PC-9 (cell line): ENCODE measurements around the gene HOXA5. TPM values are rescaled to one million over a fixed set of nuclear protein-coding genes. Genes with fewer than 3 reads are reported as not detected.

ENCODE experiments used
- BruUV-seq: library from RNA; stranded (reverse); fragments of 400-500 nt; replicated peaks from 2 replicates; lab custom pipeline; 2021; lab: Mats Ljungman, UMichigan
- CTCF ChIA-PET: fragments of 300-600 bp; sonication (Branson Sonifier 250); formaldehyde crosslinking; loops from one replicate; lab custom pipeline; 2022; ENCODE audit warnings: antibody characterized with exemption; lab: Charles Lee
- POLR2A ChIA-PET: fragments of 300-600 bp; sonication (Branson Sonifier 250); formaldehyde crosslinking; loops from one replicate; lab custom pipeline; 2022; ENCODE audit warnings: antibody characterized with exemption; ENCODE audit not compliant: unreplicated experiment; lab: Charles Lee
- DNase-seq, 2 experiments: peaks; one replicate each; pipeline versions ENCODE4 v3.0.0 to v3.0.0-alpha.2; 2015 to 2022; ENCODE audit warnings: mixed read lengths in 1 of 2
- H2AFZ ChIP-seq: fragments of 200-600 bp; sonication (generic); 2 replicates; pipeline ENCODE4 v1.8.1; 2017; ENCODE audit warnings: antibody characterized with exemption
- H3F3A ChIP-seq: fragments of 200-600 bp; sonication (generic); 2 replicates; pipeline ENCODE4 v1.8.1; 2017; ENCODE audit warnings: antibody characterized with exemption, mild to moderate bottlenecking, low read depth; ENCODE audit not compliant: insufficient read depth
- H3K27ac ChIP-seq: fragments of 200-600 bp; sonication (generic); 2 replicates; pipeline ENCODE4 v1.6.1; 2016; ENCODE audit warnings: mixed run types
- H3K27me3 ChIP-seq: fragments of 200-600 bp; sonication (generic); 2 replicates; pipeline ENCODE4 v1.6.1; 2016; ENCODE audit warnings: low read depth, mixed run types; ENCODE audit not compliant: insufficient read depth
- H3K36me3 ChIP-seq: fragments of 200-600 bp; sonication (generic); 2 replicates; pipeline ENCODE4 v1.6.1; 2016; ENCODE audit warnings: low read depth, mixed run types
- H3K4me1 ChIP-seq: fragments of 200-600 bp; sonication (generic); replicated peaks from 2 replicates; pipeline ENCODE4 v1.6.1; 2016; ENCODE audit warnings: mixed run types; ENCODE audit not compliant: insufficient read depth
- H3K4me2 ChIP-seq: fragments of 200-600 bp; sonication (generic); 2 replicates; pipeline ENCODE4 v1.6.1; 2017; ENCODE audit warnings: mixed run types
- H3K4me3 ChIP-seq: fragments of 200-600 bp; sonication (generic); 2 replicates; pipeline ENCODE4 v1.6.1; 2016; ENCODE audit warnings: mixed run types
- H3K79me2 ChIP-seq: fragments of 200-600 bp; sonication (generic); 2 replicates; pipeline ENCODE4 v1.6.1; 2017; ENCODE audit warnings: low read depth, mixed run types
- H3K9me2 ChIP-seq: fragments of 200-600 bp; sonication (generic); 2 replicates; pipeline ENCODE4 v1.8.1; 2017; ENCODE audit warnings: mild to moderate bottlenecking; ENCODE audit not compliant: insufficient read depth
- H3K9me3 ChIP-seq: fragments of 200-600 bp; sonication (generic); 2 replicates; pipeline ENCODE4 v1.8.1; 2016; ENCODE audit warnings: low read depth; ENCODE audit not compliant: insufficient read depth
- H4K20me1 ChIP-seq: fragments of 200-600 bp; sonication (generic); 2 replicates; pipeline ENCODE4 v1.8.1; 2017; ENCODE audit not compliant: insufficient read depth
- CTCF ChIP-seq: fragments of 200-600 bp; sonication (generic); conservative IDR thresholded peaks from 2 replicates; pipeline ENCODE4 v1.6.1; 2017; ENCODE audit warnings: mixed run types, antibody characterized with exemption, mild to moderate bottlenecking, moderate library complexity
- EZH2 ChIP-seq: fragments of 200-600 bp; sonication (generic); IDR thresholded peaks from 2 replicates; pipeline ENCODE4 v1.8.0; 2017; ENCODE audit warnings: antibody characterized with exemption, low read depth
- intact Hi-C: fragments of 100-400 bp; cut with micrococcal nuclease; formaldehyde crosslinking; loops from one replicate; pipeline ENCODE4 v1.10.0; 2022; ENCODE audit not compliant: unreplicated experiment
- total RNA-seq: library from RNA; stranded (reverse); gene quantifications from 2 replicates; pipeline ENCODE4 v1.2.3, GENCODE V29; 2021

Gene HOXA5
- total RNA-seq, 1 experiment from 2014 or later: 1.0 TPM

GRCh38 chr7:27182861-27183681, 39.6 kb upstream of the HOXA5 start:
- H3K4me3 ChIP-seq: peak overlapping the region; percentile 86
- POLR2A ChIA-PET: interaction anchor here (0.7 kb wide), 1 partner anchor 262 kb away, joined by 6 read pairs; no protein-coding TSS in a partner anchor
- H3K4me2 ChIP-seq: peak overlapping the region; percentile 94
- no peaks in the 10 kb centered on the region for H3K36me3 ChIP-seq
- H3K9me2 ChIP-seq: no peaks in the 10 kb centered on the region
- H2AFZ ChIP-seq: peak overlapping the region; percentile 100
- no peaks in the 10 kb centered on the region for H3K9me3 ChIP-seq
- CTCF ChIA-PET: interaction anchor here (0.6 kb wide), 1 partner anchor 536 kb away, joined by 3 read pairs; no protein-coding TSS in a partner anchor
- intact Hi-C loops: loop anchor here (5.0 kb wide), 1 partner anchor 1291 kb away; no protein-coding TSS in a partner anchor
- BruUV-seq: no TSS peak
- H3K27me3 ChIP-seq: no peaks in the 10 kb centered on the region
- TF ChIP-seq CTCF (no peak), EZH2 (no peak)
- peaks cover 12% of the 10 kb centered on the region for H3K4me1 ChIP-seq
- DNase-seq: no peak
- H4K20me1 ChIP-seq: no peaks in the 10 kb centered on the region
- H3F3A ChIP-seq: peaks cover 34% of the 10 kb centered on the region
- no peaks in the 10 kb centered on the region for H3K79me2 ChIP-seq
- H3K27ac ChIP-seq: no peak overlapping the region

- Histone ChIP-seq H3K9me2 (no peaks in the 10 kb centered on the region), H4K20me1 (no peaks in the 10 kb centered on the region), H3K4me1 (peaks cover 12% of the 10 kb centered on the region), H3K79me2 (no peaks in the 10 kb centered on the region), H3F3A (peaks cover 36% of the 10 kb centered on the region), H3K4me3 (no peak overlapping the region), H3K4me2 (no peak overlapping the region), H3K36me3 (no peaks in the 10 kb centered on the region), H3K27me3 (no peaks in the 10 kb centered on the region), H3K27ac (no peak overlapping the region), H3K9me3 (no peaks in the 10 kb centered on the region), H2AFZ (no peak overlapping the region)
- ChIA-PET CTCF (interaction anchor here (0.6 kb wide), 1 partner anchor 1253 kb away, joined by 3 read pairs; no protein-coding TSS in a partner anchor), POLR2A (no interaction called here)
- no TSS peak for BruUV-seq
- TF ChIP-seq CTCF: no peak
- TF ChIP-seq EZH2: no peak
- no peak for DNase-seq
- intact Hi-C loops: loop anchor here (5.0 kb wide), 1 partner anchor 1290 kb away; no protein-coding TSS in a partner anchor
These were observed 38.9 kb upstream of the HOXA5 start for GRCh38 chr7:27182285-27182841.

- ChIA-PET POLR2A (no interaction called here), CTCF (interaction anchor here (0.6 kb wide), 1 partner anchor 1253 kb away, joined by 3 read pairs; no protein-coding TSS in a partner anchor)
- Histone ChIP-seq H3K9me3 (no peaks in the 10 kb centered on the region), H2AFZ (no peak overlapping the region), H3K27me3 (no peaks in the 10 kb centered on the region), H3K4me2 (no peak overlapping the region), H3K9me2 (no peaks in the 10 kb centered on the region), H4K20me1 (no peaks in the 10 kb centered on the region), H3F3A (peaks cover 31% of the 10 kb centered on the region), H3K4me1 (peaks cover 12% of the 10 kb centered on the region), H3K36me3 (no peaks in the 10 kb centered on the region), H3K4me3 (no peak overlapping the region), H3K27ac (no peak overlapping the region), H3K79me2 (no peaks in the 10 kb centered on the region)
- intact Hi-C loops: loop anchor here (5.0 kb wide), 1 partner anchor 1290 kb away; no protein-coding TSS in a partner anchor
- no peak for TF ChIP-seq CTCF
- TF ChIP-seq EZH2: no peak
- DNase-seq: no peak
- BruUV-seq: no TSS peak
These were observed 38.4 kb upstream of the HOXA5 start for GRCh38 chr7:27181795-27182275.
